ENCODE results near the gene BICDL2. TPM values are rescaled to one million over a fixed set of nuclear protein-coding genes. Genes with fewer than 3 reads are reported as not detected.
"Not testable (repeated sequence)": the region's sequence is repeated elsewhere in the genome, so short reads cannot be mapped to it uniquely, and the experiment has no call there.

The BICDL2 gene
- total RNA-seq, 2 experiments from 2014 or later, result 0.77 to 0.92 TPM

- POLR2A ChIA-PET, result interaction anchor here (0.7 to 3.5 kb wide), 18 partner anchors 8 to 112 kb away, joined by 3 to 27 read pairs (median 6); partner anchors contain the start of genes ZNF213 and ZSCAN10
- ATAC-seq (peak; percentile 86), DNase-seq (peak; percentile 87)
- Mint-ChIP-seq H3K9me3 (no peaks in the 10 kb centered on the region), H3K27me3 (no peaks in the 10 kb centered on the region), H3K4me3 (peak overlapping the region; percentile 82), H3K27ac (peak overlapping the region; percentile 93), H3K36me3 (ENCODE audit: low read depth) (peaks cover 19% of the 10 kb centered on the region), H3K4me1 (ENCODE audit: low read depth) (peaks cover 57% of the 10 kb centered on the region)
- TF ChIP-seq CTCF (IDR thresholded peaks at IDR 0.05), result peak; percentile 98
- CTCF ChIA-PET, result interaction anchor here (0.6 to 14.0 kb wide), 40 partner anchors 9 to 225 kb away, joined by 3 to 288 read pairs (median 6); partner anchors contain the start of genes HCFC1R1, THOC6, ZNF213 and ZSCAN10
- intact Hi-C loops (cut with micrococcal nuclease), result no loop called here
These were observed 22.4 kb upstream of the BICDL2 start for GRCh38 chr16:3059041-3059722.

- CTCF ChIA-PET, result interaction anchor here (0.8 to 14.0 kb wide), 34 partner anchors 9 to 225 kb away, joined by 3 to 288 read pairs (median 8); partner anchors contain the start of genes HCFC1R1, THOC6, ZNF213 and ZSCAN10
- Mint-ChIP-seq H3K4me1 (ENCODE audit: low read depth) (peaks cover 58% of the 10 kb centered on the region), H3K27ac (peak overlapping the region; percentile 77), H3K4me3 (peak overlapping the region; percentile 82), H3K36me3 (ENCODE audit: low read depth) (peaks cover 25% of the 10 kb centered on the region), H3K9me3 (no peaks in the 10 kb centered on the region), H3K27me3 (no peaks in the 10 kb centered on the region)
- intact Hi-C loops (cut with micrococcal nuclease), result no loop called here
- ATAC-seq, result peak; percentile 52
- TF ChIP-seq CTCF (IDR thresholded peaks at IDR 0.05), result no peak
- peak; percentile 83 for DNase-seq
- POLR2A ChIA-PET, result interaction anchor here (0.5 to 3.5 kb wide), 18 partner anchors 8 to 798 kb away, joined by 3 to 27 read pairs (median 6); partner anchors contain the start of genes HCFC1R1, THOC6 and ZNF213
These were observed 21.6 kb upstream of the BICDL2 start for GRCh38 chr16:3058139-3059030.

- no peaks in the 10 kb centered on the region for H3K27me3 Mint-ChIP-seq
- POLR2A ChIA-PET, result interaction anchor here (1.1 to 3.5 kb wide), 4 partner anchors 9 to 34 kb away, joined by 3 to 27 read pairs (median 6); partner anchors contain the start of genes HCFC1R1 and THOC6
- peaks cover 53% of the 10 kb centered on the region for H3K4me1 Mint-ChIP-seq (ENCODE audit: low read depth)
- peak overlapping the region; percentile 68 for H3K27ac Mint-ChIP-seq
- intact Hi-C loops (cut with micrococcal nuclease), result no loop called here
- TF ChIP-seq CTCF (IDR thresholded peaks at IDR 0.05), result no peak
- CTCF ChIA-PET, result interaction anchor here (1.1 to 14.0 kb wide), 16 partner anchors 8 to 142 kb away, joined by 3 to 288 read pairs (median 14); partner anchors contain the start of genes ZNF213 and ZSCAN10
- H3K4me3 Mint-ChIP-seq, result peak overlapping the region; percentile 61
- H3K36me3 Mint-ChIP-seq (ENCODE audit: low read depth), result peaks cover 25% of the 10 kb centered on the region
- no peaks in the 10 kb centered on the region for H3K9me3 Mint-ChIP-seq
- peak; percentile 35 for DNase-seq
- no peak for ATAC-seq
These were observed 20.7 kb upstream of the BICDL2 start for GRCh38 chr16:3057181-3058138.

GRCh38 chr16:3056336-3057180 lies 19.8 kb upstream of the BICDL2 start:
- ATAC-seq, result no peak
- peaks cover 27% of the 10 kb centered on the region for H3K36me3 Mint-ChIP-seq (ENCODE audit: low read depth)
- H3K9me3 Mint-ChIP-seq, result no peaks in the 10 kb centered on the region
- ChIA-PET CTCF (interaction anchor here (1.2 to 14.0 kb wide), 4 partner anchors 27 to 113 kb away, joined by 4 to 288 read pairs (median 39); no protein-coding TSS in a partner anchor), POLR2A (interaction anchor here (0.8 to 1.5 kb wide), 3 partner anchors 9 to 36 kb away, joined by 3 to 7 read pairs (median 3); partner anchors contain the start of genes HCFC1R1 and THOC6)
- H3K4me3 Mint-ChIP-seq, result peak overlapping the region; percentile 61
- peak overlapping the region; percentile 63 for H3K27ac Mint-ChIP-seq
- DNase-seq, result no peak
- TF ChIP-seq CTCF (IDR thresholded peaks at IDR 0.05), result no peak
- H3K27me3 Mint-ChIP-seq, result no peaks in the 10 kb centered on the region
- intact Hi-C loops (cut with micrococcal nuclease), result no loop called here
- H3K4me1 Mint-ChIP-seq (ENCODE audit: low read depth), result peaks cover 51% of the 10 kb centered on the region

- H3K4me3 Mint-ChIP-seq; H3K27me3 Mint-ChIP-seq; intact Hi-C loops (cut with micrococcal nuclease); H3K9me3 Mint-ChIP-seq; ATAC-seq; DNase-seq: not testable (repeated sequence)
- Mint-ChIP-seq H3K27ac (peak overlapping the region; percentile 82), H3K4me1 (ENCODE audit: low read depth) (peaks cover 54% of the 10 kb centered on the region), H3K36me3 (ENCODE audit: low read depth) (peaks cover 27% of the 10 kb centered on the region)
- CTCF ChIA-PET, result interaction anchor here (1.2 to 14.0 kb wide), 3 partner anchors 26 to 73 kb away, joined by 4 to 288 read pairs (median 64); no protein-coding TSS in a partner anchor
- POLR2A ChIA-PET, result interaction anchor here (0.8 to 1.5 kb wide), 3 partner anchors 8 to 73 kb away, joined by 3 to 7 read pairs (median 3); no protein-coding TSS in a partner anchor
These were observed 19.0 kb upstream of the BICDL2 start for GRCh38 chr16:3055734-3056115.
